H1 (cell line): Measurements from ENCODE around the gene SLC39A9. TPM values are rescaled to one million over a fixed set of nuclear protein-coding genes. Genes with fewer than 3 reads are reported as not detected.
A peak's percentile ranks its signal among the peaks of the same experiment; 100 is the strongest.

Experiments used
- CTCF ChIA-PET: fragments of 300-600 bp; sonication (Branson Sonifier 250); formaldehyde crosslinking; loops from one replicate; lab custom pipeline; 2021; ENCODE audit not compliant: partially characterized antibody; lab: Charles Lee
- POLR2A ChIA-PET: fragments of 300-600 bp; sonication (Branson Sonifier 250); formaldehyde crosslinking; loops from one replicate; lab custom pipeline; 2021; ENCODE audit warnings: inconsistent platforms; ENCODE audit not compliant: partially characterized antibody; lab: Charles Lee
- DNase-seq, 2 experiments: peaks; one replicate each; pipeline versions ENCODE4 v3.0.0 to v3.0.0-alpha.2; 2010 to 2022; ENCODE audit warnings: low spot score in 2 of 2, low read depth in 1 of 2, mixed read lengths in 1 of 2
- FAIRE-seq: peaks from 2 replicates; lab custom pipeline; 2011; peaks lifted over from hg19 to GRCh38; lab: Jason Lieb, UNC
- H2AFZ ChIP-seq: 2 replicates; pipeline ENCODE4 v1.8.1; 2012; ENCODE audit warnings: low read length, inconsistent platforms
- H2AK5ac ChIP-seq: 2 replicates; pipeline ENCODE4 v1.6.1; 2013; ENCODE audit warnings: low read depth, low read length
- H2BK120ac ChIP-seq: replicated peaks from 2 replicates; pipeline ENCODE3; 2013; ENCODE audit warnings: low read depth, low read length, inconsistent platforms
- H2BK12ac ChIP-seq: 2 replicates; pipeline ENCODE4 v1.6.1; 2013; ENCODE audit warnings: low read depth, low read length
- H2BK15ac ChIP-seq: 2 replicates; pipeline ENCODE4 v1.6.1; 2013; ENCODE audit warnings: low read length
- H2BK20ac ChIP-seq: 2 replicates; pipeline ENCODE4 v1.6.1; 2013; ENCODE audit warnings: low read length
- H2BK5ac ChIP-seq: 2 replicates; pipeline ENCODE4 v1.6.1; 2013; ENCODE audit warnings: low read depth, low read length
- H3K14ac ChIP-seq: 2 replicates; pipeline ENCODE4 v1.6.1; 2013; ENCODE audit warnings: inconsistent platforms; ENCODE audit not compliant: insufficient read length
- H3K18ac ChIP-seq: 2 replicates; pipeline ENCODE4 v1.6.1; 2013; ENCODE audit warnings: low read length; ENCODE audit errors: extremely low read depth
- H3K23ac ChIP-seq: 2 replicates; pipeline ENCODE4 v1.6.1; 2013; ENCODE audit warnings: inconsistent platforms; ENCODE audit not compliant: insufficient read length
- H3K23me2 ChIP-seq: 2 replicates; pipeline ENCODE4 v1.6.1; 2013; ENCODE audit warnings: low read depth, low read length
- H3K27ac ChIP-seq: 2 replicates; pipeline ENCODE4 v1.6.1; 2011; ENCODE audit warnings: low read depth, low read length, inconsistent platforms
- H3K27me3 ChIP-seq, 4 experiments: replicated peaks in 1 of 4; 1 replicate in 1 of 4; 2 replicates in 3 of 4; pipeline versions ENCODE4 v1.6.1 to v1.8.1; 2011 to 2013; ENCODE audit warnings: low read length in 3 of 4, mild to moderate bottlenecking in 3 of 4, inconsistent platforms in 2 of 4, mixed read lengths in 2 of 4, moderate library complexity in 1 of 4; ENCODE audit not compliant: control insufficient read depth in 3 of 4, insufficient read depth in 3 of 4; ENCODE audit errors: extremely low read depth in 1 of 4
- H3K36me3 ChIP-seq, 4 experiments: 2 replicates each; pipeline versions ENCODE4 v1.6.1 to v1.8.1; 2011 to 2013; ENCODE audit warnings: mild to moderate bottlenecking in 4 of 4, low read length in 3 of 4, moderate library complexity in 2 of 4, control low read depth in 1 of 4, inconsistent platforms in 1 of 4; ENCODE audit not compliant: insufficient read depth in 4 of 4, control insufficient read depth in 2 of 4
- H3K4ac ChIP-seq: replicated peaks from 2 replicates; pipeline ENCODE3; 2013; ENCODE audit warnings: low read length, low read depth, mixed read lengths, inconsistent platforms; ENCODE audit not compliant: insufficient read length
- H3K4me1 ChIP-seq, 4 experiments: replicated peaks in 1 of 4; 1 replicate in 1 of 4; 2 replicates in 3 of 4; pipeline versions ENCODE4 v1.6.1 to v1.8.1; 2011 to 2013; ENCODE audit warnings: low read length in 3 of 4, inconsistent platforms in 2 of 4, mixed read lengths in 1 of 4; ENCODE audit not compliant: insufficient read depth in 4 of 4, control insufficient read depth in 3 of 4
- H3K4me2 ChIP-seq, 2 experiments: 2 replicates each; pipeline versions ENCODE4 v1.6.1 to v1.8.1; 2011 to 2013; ENCODE audit warnings: low read depth in 2 of 2, low read length in 2 of 2, control low read depth in 1 of 2, inconsistent platforms in 1 of 2, mild to moderate bottlenecking in 1 of 2; ENCODE audit not compliant: insufficient read depth in 1 of 2
- H3K4me3 ChIP-seq, 4 experiments: fragments of 200-600, 300-600 bp in 1 of 4; sonication (generic), shearing (Covaris generic), sonication (Bioruptor Twin) in 1 of 4; 2 replicates each; pipeline versions ENCODE4 v1.5.1 to v1.8.1; 2011 to 2016; ENCODE audit warnings: low read length in 4 of 4, low read depth in 3 of 4, control low read depth in 2 of 4, inconsistent platforms in 2 of 4, mild to moderate bottlenecking in 2 of 4, mixed read lengths in 1 of 4, moderate library complexity in 1 of 4; ENCODE audit not compliant: insufficient read depth in 2 of 4; ENCODE audit errors: extremely low read depth in 1 of 4
- H3K56ac ChIP-seq: replicated peaks from 2 replicates; pipeline ENCODE3; 2013; ENCODE audit warnings: low read depth, mild to moderate bottlenecking, mixed read lengths, low read length, inconsistent platforms; ENCODE audit not compliant: insufficient read length
- H3K79me1 ChIP-seq: 2 replicates; pipeline ENCODE4 v1.6.1; 2013; ENCODE audit warnings: low read depth, low read length, control low read depth
- H3K79me2 ChIP-seq, 2 experiments: 2 replicates each; pipeline versions ENCODE4 v1.6.1 to v1.8.1; 2012 to 2013; ENCODE audit warnings: low read length in 2 of 2, mild to moderate bottlenecking in 2 of 2, inconsistent platforms in 1 of 2; ENCODE audit not compliant: insufficient read depth in 2 of 2, control insufficient read depth in 1 of 2
- H3K9ac ChIP-seq, 4 experiments: replicated peaks in 1 of 4; 1 replicate in 1 of 4; 2 replicates in 3 of 4; pipeline versions ENCODE4 v1.6.1 to v1.8.1; 2011 to 2013; ENCODE audit warnings: low read depth in 3 of 4, low read length in 3 of 4, control low read depth in 2 of 4, mild to moderate bottlenecking in 2 of 4, moderate library complexity in 2 of 4, inconsistent platforms in 1 of 4; ENCODE audit errors: extremely low read depth in 1 of 4
- H3K9me3 ChIP-seq, 2 experiments: 2 replicates each; pipeline versions ENCODE4 v1.6.1 to v1.8.1; 2012 to 2013; ENCODE audit warnings: mild to moderate bottlenecking in 2 of 2, moderate library complexity in 2 of 2, control low read depth in 1 of 2, inconsistent platforms in 1 of 2, low read depth in 1 of 2, low read length in 1 of 2, mixed read lengths in 1 of 2; ENCODE audit not compliant: insufficient read depth in 2 of 2
- H4K20me1 ChIP-seq, 2 experiments: replicated peaks in 1 of 2; 2 replicates each; pipeline versions ENCODE3 to v1.8.1; 2011 to 2013; ENCODE audit warnings: inconsistent platforms in 2 of 2, low read length in 2 of 2, mild to moderate bottlenecking in 1 of 2; ENCODE audit not compliant: insufficient read depth in 2 of 2, control insufficient read depth in 1 of 2
- H4K5ac ChIP-seq: 2 replicates; pipeline ENCODE4 v1.6.1; 2013; ENCODE audit warnings: low read length, low read depth, mixed read lengths, inconsistent platforms; ENCODE audit not compliant: insufficient read length
- H4K8ac ChIP-seq: 2 replicates; pipeline ENCODE4 v1.8.0; 2013; ENCODE audit warnings: mild to moderate bottlenecking, moderate library complexity, low read length, inconsistent platforms; ENCODE audit not compliant: insufficient read depth; ENCODE audit errors: extremely low read depth
- H4K91ac ChIP-seq: replicated peaks from 2 replicates; pipeline ENCODE3; 2013; ENCODE audit warnings: low read length, mixed read lengths, inconsistent platforms; ENCODE audit not compliant: insufficient read length
- CHD2 ChIP-seq: IDR thresholded peaks from 2 replicates; pipeline ENCODE4 v1.6.1; 2012; ENCODE audit warnings: low read length, improper control_type of control experiment
- KDM1A ChIP-seq: fragments of 200-600, 300-600 bp; sonication (generic); IDR thresholded peaks from 2 replicates; pipeline ENCODE4 v1.7.1; 2016; ENCODE audit warnings: mild to moderate bottlenecking, low read length, borderline replicate concordance
- WGBS, 2 experiments: shearing (Covaris generic) in 1 of 2; methylation state at CpG; one replicate each; pipeline versions ENCODE4 v1.1.6 to v1.1.7; 2013 to 2015; ENCODE audit warnings: low lambda C conversion rate in 2 of 2, mixed read lengths in 2 of 2, inconsistent platforms in 1 of 2, low coverage in 1 of 2, missing lambda C conversion rate in 1 of 2; ENCODE audit not compliant: insufficient replicate concordance in 2 of 2, insufficient coverage in 1 of 2, insufficient read length in 1 of 2; ENCODE audit errors: extremely low coverage in 1 of 2, missing lambda C conversion rate in 1 of 2; 5-methylcytosine and 5-hydroxymethylcytosine counted together
- polyA plus RNA-seq, 7 experiments: library from polyadenylated mRNA; depleted of rRNA in 3 of 7; stranded (reverse) in 5 of 7; unstranded in 2 of 7; fragments of >200 nt in 5 of 7; fragments of 200-250 nt in 2 of 7; gene quantifications; 1 replicate in 5 of 7; 2 replicates in 1 of 7; 4 replicates in 1 of 7; pipeline versions ENCODE4 v1.2.1 to v1.2.3, GENCODE V29; 2011 to 2013; ENCODE audit warnings: missing spikeins in 2 of 7, mixed read lengths in 2 of 7
- total RNA-seq: library from RNA; stranded (reverse); fragmentation: NEBNext Ultra II Directional; extraction: Animal tissue kit (Norgen Biotek cat#: 25700); gene quantifications from 2 replicates; pipeline ENCODE4 v1.2.1, GENCODE V29; 2021

Gene SLC39A9
- total and polyA plus RNA-seq, 2 of the 8 experiments (the other 6 are each of a cell fraction or from before 2014, with no cell fraction given) = 31.0 to 44.2 TPM

- Histone ChIP-seq H3K4ac (no peak overlapping the region), H3K36me3 (no peaks in the 10 kb centered on the region), H4K5ac (no peak overlapping the region), H3K27ac (no peak overlapping the region), H3K9ac (no peak overlapping the region), H4K20me1 (no peaks in the 10 kb centered on the region), H2AK5ac (no peak overlapping the region), H2BK120ac (no peak overlapping the region), H3K4me1 (no peaks in the 10 kb centered on the region; a peak in 1 of 7 replicates), H4K8ac (no peak overlapping the region), H2BK12ac (no peak overlapping the region), H3K4me3 (no peak overlapping the region), H3K14ac (no peak overlapping the region), H3K4me2 (no peak overlapping the region), H3K18ac (no peak overlapping the region), H3K79me1 (no peaks in the 10 kb centered on the region), H2BK20ac (no peak overlapping the region), H3K56ac (no peak overlapping the region), H3K23ac (no peak overlapping the region), H3K79me2 (no peaks in the 10 kb centered on the region), H3K9me3 (no peaks in the 10 kb centered on the region), H3K27me3 (no peaks in the 10 kb centered on the region), H2BK5ac (no peak overlapping the region), H4K91ac (no peak overlapping the region), H2AFZ (no peak overlapping the region), H3K23me2 (peaks cover 3% of the 10 kb centered on the region; the same call in 1 of the 2 replicates), H2BK15ac (no peak overlapping the region)
- ChIA-PET CTCF (interaction anchor here (5.0 kb wide), 1 partner anchor 24 kb away, joined by 21 read pairs; no protein-coding TSS in a partner anchor), POLR2A (no interaction called here)
- 83% methylated on average over 5 of the region's 5 CpGs; no CpG with 5 or more reads in 1 of the 2 experiments for WGBS, 2 experiments
- TF ChIP-seq CHD2 (no peak), KDM1A (peak; percentile 67; the same call in 1 of the 2 replicates)
- FAIRE-seq (no peak), DNase-seq (no peak)
Observed at GRCh38 chr14:69495341-69495921, 96.9 kb downstream of the SLC39A9 start.
